T47D (cell line): Measurements from ENCODE around the gene S100A9.

ENCODE experiments used
- DNase-seq, 2 experiments: peaks; one replicate each; pipeline versions ENCODE4 v3.0.0 to v3.0.0-alpha.2; 2011 to 2012; ENCODE audit warnings: low read depth in 1 of 2, low spot score in 1 of 2
- JUND ChIP-seq: IDR thresholded peaks from 2 replicates; pipeline ENCODE4 v1.6.1; 2012; ENCODE audit warnings: low read depth
- in situ Hi-C: cut with HindIII; loops from 2 replicates; pipeline ENCODE4 v1.10.0; 2016; ENCODE audit warnings: low sequenced_read_pairs, low pct_unique_long_range_greater_than_20kb

The S100A9 gene

GRCh38 chr1:153368495-153368894 is 10.8 kb downstream of the S100A9 start:
- in situ Hi-C loops: no loop called here
- no peak for DNase-seq
- TF ChIP-seq JUND: no peak

GRCh38 chr1:153370146-153370545 is 12.5 kb downstream of the S100A9 start:
- in situ Hi-C loops: no loop called here
- no peak for DNase-seq
- no peak for TF ChIP-seq JUND

GRCh38 chr1:153371231-153371630 is 13.6 kb downstream of the S100A9 start:
- in situ Hi-C loops: no loop called here
- TF ChIP-seq JUND: no peak
- no peak for DNase-seq

- no peak for TF ChIP-seq JUND
- in situ Hi-C loops: no loop called here
- DNase-seq: no peak
Measured at GRCh38 chr1:153372571-153372970, 14.9 kb downstream of the S100A9 start.

GRCh38 chr1:153374071-153374470 is 16.4 kb downstream of the S100A9 start:
- no peak for TF ChIP-seq JUND
- DNase-seq: no peak
- in situ Hi-C loops: no loop called here

- in situ Hi-C loops: no loop called here
- no peak for DNase-seq
- TF ChIP-seq JUND: no peak
Measured at GRCh38 chr1:153375511-153375910, 17.9 kb downstream of the S100A9 start, which contains the start of gene S100A12. Gene S100A12, minus strand, starts transcription at chr1:153375621. Its CDS starts 1,029 bp downstream, at chr1:153374592.

- TF ChIP-seq JUND: no peak
- no peak for DNase-seq
- in situ Hi-C loops: no loop called here
Measured at GRCh38 chr1:153379591-153379990, 21.9 kb downstream of the S100A9 start.

- in situ Hi-C loops: no loop called here
- no peak for TF ChIP-seq JUND
Measured at GRCh38 chr1:153380711-153381110, 23.1 kb downstream of the S100A9 start.

GRCh38 chr1:153384958-153385580 is 27.4 kb downstream of the S100A9 start:
- in situ Hi-C loops: no loop called here
- DNase-seq: no peak
- TF ChIP-seq JUND: no peak

More at GRCh38 chr1:153380711-153381110, 23.1 kb downstream of the S100A9 start:
- DNase-seq: no peak

GRCh38 chr1:153386500-153386901 is 28.8 kb downstream of the S100A9 start:
- TF ChIP-seq JUND: no peak
- no peak for DNase-seq
- in situ Hi-C loops: no loop called here

GRCh38 chr1:153387001-153387400 is 29.3 kb downstream of the S100A9 start:
- in situ Hi-C loops: no loop called here
- no peak for DNase-seq
- no peak for TF ChIP-seq JUND

- TF ChIP-seq JUND: no peak
- no peak for DNase-seq
- in situ Hi-C loops: no loop called here
Measured at GRCh38 chr1:153387785-153388184, 30.1 kb downstream of the S100A9 start.

- in situ Hi-C loops: no loop called here
- no peak for TF ChIP-seq JUND
- DNase-seq: no peak
Measured at GRCh38 chr1:153389401-153389800, 31.7 kb downstream of the S100A9 start.
